Activated T-cell treated with anti-CD3 and anti-CD28 coated beads, Interleukin-2, amount 50 U/mL, for 1 hour (primary cell): ENCODE data around the gene MAPK12.
"Not testable (repeated sequence)": the region's sequence is repeated elsewhere in the genome, so short reads cannot be mapped to it uniquely, and the experiment has no call there.

Experiments
- DNase-seq: peaks from one replicate; pipeline ENCODE4 v3.0.0-alpha.2; 2020

Gene MAPK12

GRCh38 chr22:50209893-50210292, 51.6 kb downstream of the MAPK12 start:
- peak; percentile 74 for DNase-seq

DNA sequence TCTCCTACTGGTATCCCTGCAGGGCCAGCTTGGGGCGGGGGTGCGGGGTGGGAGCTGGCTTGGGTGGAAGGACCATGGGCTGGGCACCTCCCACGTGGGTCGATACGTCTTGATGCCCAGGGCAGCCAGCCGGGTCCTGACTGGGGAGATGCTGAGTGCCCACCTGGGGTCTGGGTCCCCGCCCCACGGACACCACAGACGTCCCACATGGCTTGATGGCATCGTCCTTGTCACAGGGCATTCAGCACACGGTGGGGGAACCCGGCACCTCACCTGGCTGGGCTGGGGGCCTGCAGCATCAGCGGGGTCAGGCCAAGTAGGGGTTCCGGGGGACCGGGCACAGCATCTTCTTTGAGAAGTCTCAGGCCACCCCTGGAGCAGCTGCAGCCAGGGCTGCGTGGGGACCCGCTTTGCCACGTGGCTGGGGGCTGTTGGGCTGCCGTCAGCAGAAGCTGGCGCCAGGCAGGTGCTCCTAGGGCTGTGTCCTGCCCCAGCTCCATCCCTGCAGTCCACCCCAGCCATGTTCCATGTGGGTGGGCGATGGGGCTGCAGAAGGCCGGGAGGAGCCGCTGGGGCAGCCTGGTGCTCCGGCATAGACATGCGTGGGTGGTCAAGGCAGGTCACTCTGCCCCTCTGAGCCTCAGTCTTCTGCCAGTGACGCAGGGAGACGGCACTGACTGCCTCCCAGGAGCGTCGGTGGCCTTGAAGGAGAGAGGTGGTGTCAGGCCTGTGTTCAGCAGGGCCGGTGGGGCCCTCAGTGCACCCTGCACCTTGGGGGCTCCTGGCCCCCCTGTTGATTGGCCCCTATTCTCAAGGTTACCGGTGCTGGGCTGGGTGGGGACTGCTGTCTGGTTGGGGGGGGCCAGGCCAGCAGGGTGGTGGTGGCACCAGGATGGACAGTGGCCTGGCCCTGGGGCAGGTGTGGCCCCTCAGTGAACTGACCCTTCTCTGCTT, 52.3 kb downstream of the MAPK12 start:
- DNase-seq: no peak

DNA sequence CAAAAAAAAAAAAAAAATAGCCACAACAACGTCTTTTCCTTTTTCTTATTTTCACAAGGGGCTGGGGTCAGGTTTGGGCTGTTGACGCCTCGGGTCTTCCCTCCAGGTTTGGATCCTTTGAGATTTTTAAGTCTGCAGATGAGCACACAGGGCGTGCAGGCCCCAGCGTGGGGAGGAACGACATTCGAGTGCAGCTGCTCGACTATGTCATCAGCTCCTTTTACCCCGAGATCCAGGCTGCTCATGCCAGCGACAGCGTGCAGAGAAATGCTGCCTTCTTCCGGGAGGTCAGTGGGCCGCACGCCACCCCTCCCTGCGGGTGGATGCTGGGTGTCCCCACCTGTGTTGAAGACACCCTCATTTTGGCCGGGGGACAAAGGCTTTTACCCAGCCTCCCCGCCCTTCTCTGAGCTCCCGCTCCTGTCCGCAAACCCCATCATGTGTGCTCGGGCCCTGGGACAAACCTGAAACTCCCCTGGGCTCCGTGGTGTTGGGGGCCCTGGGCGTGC, 53.0 kb downstream of the MAPK12 start:
- DNase-seq: no peak

DNA sequence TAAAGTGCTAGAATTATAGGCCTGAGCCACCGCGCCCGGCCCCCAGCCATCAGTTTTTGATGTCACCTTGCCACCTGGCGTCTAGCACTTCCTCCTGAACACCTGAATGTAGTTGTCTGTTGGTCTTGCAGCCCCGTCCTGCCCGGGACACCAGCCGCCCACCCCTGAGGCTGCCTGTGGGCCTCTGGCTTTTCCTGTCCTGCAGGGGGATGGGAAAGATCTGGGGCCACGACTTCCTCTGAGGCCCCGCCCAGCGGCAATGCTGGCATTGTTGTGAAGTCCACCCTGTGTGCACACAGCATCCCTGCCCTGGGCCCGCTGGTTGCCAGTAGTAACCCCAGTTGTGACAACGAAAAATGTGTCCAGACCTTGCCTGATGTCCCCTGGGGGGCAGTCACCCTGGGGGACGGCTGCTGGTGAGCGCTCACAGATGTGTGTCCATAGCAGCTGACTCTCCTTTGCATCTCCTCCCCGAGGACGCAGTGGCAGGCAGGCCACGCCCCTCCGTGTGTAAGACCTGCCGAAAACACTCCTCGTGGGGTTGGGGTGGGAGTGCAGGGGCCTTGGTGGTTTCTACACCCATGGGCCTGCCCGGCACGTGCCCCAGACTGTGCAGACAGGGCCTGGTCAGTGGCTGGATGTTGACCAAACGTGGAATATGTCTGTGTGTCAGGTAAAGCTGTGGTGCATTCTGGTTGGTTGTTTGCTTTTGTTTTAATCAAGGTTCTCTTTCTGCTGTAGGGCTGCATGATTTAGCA, 53.9 kb downstream of the MAPK12 start:
- no peak for DNase-seq

DNA sequence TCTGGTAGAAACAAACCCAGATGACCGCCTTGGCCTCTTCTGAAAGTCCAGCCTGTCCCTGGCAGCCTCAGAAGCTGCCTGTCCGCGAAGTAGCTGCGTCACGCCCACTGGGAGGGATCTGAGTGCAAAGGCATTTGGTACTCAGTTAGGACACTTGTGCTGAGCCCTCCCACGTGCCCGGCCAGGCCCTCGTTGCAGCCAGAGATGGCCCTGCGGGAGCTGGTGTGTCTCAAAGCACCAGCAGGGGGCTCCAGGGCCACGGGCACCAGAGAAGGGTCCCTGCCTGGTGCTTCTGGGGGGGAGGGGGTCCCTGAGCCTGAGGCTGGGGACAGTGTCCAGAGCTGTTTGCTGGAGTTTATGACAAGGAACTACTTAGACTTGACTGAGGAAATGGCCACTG, 54.9 kb downstream of the MAPK12 start:
- no peak for DNase-seq

DNA sequence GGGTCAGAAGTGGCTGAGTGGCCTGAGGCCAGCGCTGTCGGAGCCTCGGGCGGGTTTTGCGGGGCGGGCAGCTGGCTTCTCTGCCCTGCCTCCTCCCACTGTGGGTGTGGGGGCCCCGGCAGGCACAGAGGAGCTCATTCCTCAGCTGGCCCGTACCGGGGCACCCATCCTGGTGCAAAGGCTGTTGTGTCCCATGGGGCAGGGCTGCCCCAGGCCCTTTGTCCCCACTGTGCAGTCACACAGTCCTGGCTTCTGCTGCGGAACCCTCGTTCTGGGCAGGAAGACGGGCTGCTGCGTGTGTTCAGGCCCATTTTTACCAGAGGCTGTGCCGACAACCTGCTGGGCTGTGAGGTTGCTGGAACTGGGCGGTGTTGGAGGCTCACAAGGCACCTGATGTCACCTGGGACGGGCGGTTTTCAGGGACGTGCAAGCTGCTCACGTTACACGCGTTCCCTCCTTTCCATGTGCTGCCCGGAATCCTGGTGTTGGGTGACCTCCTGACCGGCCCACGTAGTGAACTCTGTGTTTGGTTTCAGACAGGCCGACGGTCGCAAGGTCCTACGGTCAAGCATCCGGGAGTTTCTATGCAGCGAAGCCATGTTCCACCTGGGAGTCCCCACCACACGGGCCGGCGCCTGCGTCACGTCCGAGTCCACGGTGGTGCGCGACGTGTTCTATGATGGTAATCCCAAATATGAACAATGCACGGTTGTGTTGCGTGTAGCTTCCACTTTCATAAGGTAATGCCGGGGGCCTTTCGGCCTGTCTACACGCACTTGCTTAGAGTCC, 55.5 kb downstream of the MAPK12 start:
- DNase-seq: no peak

GRCh38 chr22:50204998-50205397, 56.5 kb downstream of the MAPK12 start:
- not testable (repeated sequence) for DNase-seq

- DNase-seq: no peak
Observed at GRCh38 chr22:50204571-50204970, 56.9 kb downstream of the MAPK12 start.

- no peak for DNase-seq
Observed at GRCh38 chr22:50203288-50203687, 58.2 kb downstream of the MAPK12 start.
